ENCODE data around the gene ZNF439.
"Not testable (repeated sequence)": the region's sequence is repeated elsewhere in the genome, so short reads cannot be mapped to it uniquely, and the experiment has no call there.

ZNF439 gene

DNA sequence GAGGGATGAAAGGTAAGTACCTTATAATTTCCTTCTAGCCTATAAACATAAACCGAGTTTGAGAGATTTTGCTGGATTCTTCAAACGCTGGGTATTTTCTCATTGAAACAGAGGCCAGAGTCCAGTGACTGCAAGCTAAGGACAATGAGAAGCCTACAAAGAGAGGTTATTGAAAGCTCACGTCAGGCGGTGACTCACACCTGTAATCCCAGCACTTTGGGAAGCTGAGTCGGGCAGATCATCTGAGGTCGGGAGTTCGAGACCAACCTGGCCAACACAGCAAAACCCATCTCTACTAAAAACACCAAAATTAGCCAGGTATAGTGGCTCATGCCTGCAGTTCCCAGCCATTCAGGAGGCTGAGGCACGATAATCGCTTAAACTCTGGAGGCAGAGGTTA lies 24.1 kb downstream of the ZNF439 start:
- no peak for DNase-seq

DNA sequence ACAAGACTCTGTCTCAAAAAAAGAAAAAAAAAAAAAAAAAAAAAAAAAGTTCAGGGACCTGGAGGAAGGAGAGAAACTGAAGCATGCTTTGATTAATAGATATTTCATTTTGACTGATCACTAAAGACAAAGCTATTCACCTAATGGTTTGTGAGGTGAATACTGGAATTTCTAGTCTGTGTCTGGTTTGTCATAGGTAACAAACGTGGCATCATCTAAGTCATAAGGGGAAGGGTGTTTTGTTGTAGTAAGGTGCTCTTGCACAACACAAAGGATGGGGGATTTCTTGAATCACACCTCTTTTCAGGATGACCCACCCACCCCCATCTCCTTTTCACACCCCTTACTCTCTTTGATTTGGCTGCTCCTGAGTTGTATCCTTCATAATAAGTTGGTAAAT lies 25.2 kb downstream of the ZNF439 start:
- no peak for DNase-seq

DNA sequence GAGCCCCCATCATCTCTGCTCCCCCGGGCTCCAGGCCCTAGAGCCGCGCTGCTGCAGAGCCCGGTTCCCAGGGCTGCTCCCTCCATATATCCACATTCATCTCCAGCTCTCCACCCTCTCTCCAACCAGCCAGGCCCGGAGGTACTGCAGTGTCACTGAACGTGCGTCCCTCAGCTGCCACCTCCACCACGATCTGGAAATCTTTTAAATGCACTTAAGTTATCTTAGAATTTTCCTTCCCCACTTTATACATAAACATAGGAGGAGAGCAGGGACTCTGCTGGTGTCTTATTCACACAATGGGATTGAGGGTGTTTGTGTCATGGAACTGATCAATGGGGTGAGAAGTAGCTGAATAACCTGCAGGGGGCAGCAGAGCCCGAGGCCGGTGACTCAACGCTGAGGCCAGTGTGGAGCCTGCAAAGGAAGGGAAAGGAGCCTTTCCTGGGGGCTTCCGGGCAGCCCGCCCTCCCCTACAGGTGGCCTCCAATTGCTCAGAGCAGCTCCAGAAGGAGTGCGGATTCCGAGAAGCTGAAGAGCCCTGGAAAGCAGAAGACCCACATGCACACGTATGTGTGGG lies 31.3 kb downstream of the ZNF439 start:
- not testable (repeated sequence) for DNase-seq

DNA sequence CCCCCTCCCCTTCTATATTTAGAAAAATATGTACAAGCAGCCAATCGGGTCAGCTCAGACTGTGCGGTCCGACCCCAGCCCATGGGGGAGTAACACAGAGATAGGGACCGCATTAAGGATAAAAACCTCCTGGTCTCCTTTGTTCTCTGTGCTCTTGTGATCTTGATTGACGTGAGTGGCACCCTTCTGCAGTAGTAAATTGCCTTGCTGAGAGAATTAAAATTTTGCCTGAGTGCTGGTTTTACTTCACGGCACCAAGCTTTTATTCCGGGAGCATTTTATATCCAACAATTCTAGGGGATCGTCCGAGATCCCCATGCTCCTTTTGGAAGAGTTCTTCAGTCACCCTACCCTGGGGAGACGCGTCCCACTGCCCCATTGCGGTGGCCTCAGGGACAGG lies 32.1 kb downstream of the ZNF439 start:
- no peak for DNase-seq

DNA sequence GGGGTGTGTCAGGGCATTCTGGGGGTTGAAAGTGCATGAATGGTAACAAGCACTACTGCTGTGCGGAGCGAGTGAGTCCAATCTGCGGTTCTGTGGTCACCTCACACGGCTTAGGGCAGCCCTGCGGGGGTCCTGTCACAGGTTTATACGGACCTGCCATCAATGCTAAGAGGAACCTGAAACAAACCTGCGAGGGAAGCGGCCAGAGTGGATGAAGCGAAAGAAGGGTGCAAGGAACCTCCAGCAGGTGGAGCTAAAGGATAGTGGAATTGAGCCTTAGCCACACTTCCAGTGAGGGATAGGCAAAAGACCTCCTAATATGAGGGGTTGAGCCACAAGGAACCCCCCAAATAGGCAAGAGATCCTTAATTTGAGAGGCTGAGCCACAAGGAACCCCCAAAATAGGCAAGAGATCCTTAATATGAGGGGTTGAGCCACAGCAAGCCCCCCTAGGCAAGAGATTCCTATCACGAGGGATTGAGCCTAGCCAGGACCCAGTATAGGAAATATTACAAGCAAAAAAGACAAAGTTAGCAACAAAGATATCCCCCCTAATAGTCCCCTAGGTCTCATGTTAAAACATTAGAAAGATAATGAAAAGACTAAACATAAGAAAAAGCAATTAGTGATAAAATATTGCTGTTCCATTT lies 32.8 kb downstream of the ZNF439 start:
- DNase-seq, result peak; percentile 63

DNA sequence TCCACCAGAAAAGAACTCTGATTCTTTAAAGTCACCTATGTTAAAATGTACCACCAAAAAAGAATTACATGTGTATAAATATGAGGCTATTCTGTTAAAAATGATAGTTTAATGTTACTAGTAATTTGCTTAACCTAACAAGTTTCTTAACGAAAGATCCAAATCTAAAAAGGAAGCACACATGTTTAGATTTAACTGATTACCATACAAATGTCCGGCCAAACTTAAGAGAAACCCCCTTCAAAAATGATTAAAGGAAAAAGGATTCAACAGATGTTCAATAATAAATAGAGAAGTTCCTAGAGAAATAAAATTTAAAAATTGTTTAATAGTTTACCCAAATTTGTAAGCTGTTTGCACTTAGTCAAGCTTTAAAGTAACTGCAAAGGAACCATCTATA lies 34.1 kb downstream of the ZNF439 start:
- no peak for DNase-seq

DNA sequence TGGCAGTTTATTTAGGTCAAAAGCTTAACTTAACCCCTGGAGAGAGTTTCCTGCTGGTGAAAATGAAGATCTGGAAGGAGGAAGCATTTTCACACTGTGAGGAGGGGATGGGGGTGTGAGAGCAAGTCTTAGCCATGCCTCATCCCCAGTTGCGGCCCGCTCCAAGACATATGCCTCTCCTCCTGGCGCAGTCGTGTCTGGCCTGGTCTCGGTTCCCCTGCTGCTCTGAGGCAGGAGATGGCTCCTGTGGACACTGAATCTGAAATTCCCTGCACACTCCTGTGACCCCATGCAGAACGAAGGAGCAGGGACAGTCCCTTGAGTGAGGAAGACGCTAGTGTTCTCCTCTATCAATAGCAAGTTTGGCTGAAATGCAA lies 38.7 kb downstream of the ZNF439 start:
- no peak for DNase-seq

DNA sequence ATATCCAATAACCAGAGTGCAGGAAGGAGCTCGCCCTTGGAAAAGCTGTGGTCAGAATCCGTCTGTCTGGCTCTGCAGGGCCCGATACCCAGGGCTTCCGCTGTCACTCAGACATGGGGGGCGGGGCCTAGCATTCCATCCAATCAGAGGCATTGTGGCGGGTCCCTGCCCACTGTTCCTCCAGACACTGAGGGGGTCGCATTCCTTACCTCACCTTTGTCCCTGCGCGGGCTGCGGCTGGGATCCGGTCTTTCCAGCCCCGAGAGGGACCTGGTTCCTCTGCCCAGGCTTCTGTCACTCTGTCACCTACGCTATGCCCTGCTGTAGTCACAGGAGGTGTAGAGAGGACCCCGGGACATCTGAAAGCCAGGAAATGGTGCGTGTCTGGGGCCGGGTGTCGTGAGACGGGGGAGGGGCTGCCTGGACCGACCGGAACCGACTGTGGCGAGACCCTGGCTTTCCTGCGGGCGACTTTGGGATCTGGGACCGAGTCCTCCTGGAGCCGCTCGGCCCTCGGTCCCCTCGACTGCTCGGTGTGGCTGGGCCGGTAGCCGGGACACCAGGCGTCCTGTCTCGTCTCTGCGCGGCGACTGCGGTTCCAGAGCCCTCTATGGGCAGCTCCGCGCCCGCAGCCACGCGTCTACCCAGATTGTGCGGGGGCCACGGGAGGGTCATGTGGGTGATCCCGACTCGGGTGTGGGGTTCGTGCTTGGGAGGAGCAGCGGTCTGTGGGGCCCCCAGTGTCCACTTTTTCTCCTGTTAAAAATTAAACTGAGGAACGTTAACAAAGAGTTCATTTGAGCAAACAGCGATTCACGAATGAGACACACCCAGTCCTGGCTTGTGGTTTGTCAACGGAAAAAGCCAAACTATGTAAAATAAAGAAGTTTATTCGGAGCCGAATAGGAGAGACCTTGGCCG lies 39.3 kb downstream of the ZNF439 start, which contains the start of gene ZNF69:
TSS of gene ZNF69 (plus strand) at position 172 of the 921 bp plus-strand sequence. CDS start at position 314, 142 bp downstream.
- DNase-seq, result peak; percentile 42

DNA sequence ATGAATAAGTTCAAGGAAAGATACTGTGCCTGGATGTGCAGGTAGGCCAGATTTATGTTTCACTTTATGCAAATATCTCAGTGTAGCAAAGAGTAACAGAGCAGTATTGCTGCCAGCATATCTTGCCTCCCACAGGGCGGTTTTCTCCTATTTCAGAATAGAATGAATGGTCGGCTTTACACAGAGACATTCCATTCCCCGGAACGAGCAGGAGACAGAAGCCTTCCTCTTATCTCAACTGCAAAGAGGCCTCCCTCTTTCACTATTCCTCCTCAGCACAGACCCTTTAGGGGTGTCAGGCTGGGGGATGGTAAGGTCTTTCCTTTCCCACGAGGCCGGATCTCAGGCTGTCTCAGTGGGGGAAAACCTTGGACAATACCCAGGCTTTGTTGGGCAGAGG lies 41.4 kb downstream of the ZNF439 start:
- not testable (repeated sequence) for DNase-seq

DNA sequence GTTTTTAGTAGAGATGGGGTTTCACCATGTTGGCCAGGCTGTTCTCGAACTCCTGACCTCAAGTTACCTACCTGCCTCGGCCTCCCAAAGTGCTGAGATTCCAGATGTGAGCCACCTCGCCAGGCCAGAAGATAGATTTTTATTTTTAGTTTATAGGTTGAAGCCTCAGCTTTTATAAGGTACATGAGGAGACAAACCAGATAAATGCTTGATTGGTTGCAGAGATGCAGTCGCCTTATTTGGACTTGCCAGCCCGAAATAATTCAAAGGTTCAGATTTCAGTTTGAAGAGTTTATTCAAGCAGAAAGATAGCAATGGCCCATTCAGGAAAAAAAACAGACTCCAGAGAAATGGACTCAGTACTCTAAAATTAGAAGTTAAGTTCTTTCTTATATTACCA lies 42.1 kb downstream of the ZNF439 start:
- DNase-seq, result no peak

DNA sequence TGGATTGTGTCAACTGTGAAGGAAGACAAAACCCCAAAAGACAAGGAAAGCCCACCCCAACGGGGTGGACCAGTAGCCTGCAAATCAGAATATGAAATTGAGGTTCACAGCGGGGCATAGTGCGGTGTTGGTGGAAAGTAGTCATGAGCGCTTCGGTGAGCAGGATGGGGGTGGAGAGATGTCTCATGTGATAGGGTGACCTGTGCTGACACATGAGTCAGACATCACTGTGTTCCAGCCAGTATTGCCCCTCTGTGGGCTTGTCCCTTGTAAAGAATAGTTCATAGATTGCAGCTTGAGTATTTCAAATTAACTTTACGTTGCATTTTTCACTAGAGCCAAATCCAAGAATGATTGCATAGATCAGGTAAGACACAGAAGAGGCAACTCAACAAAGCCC lies 46.3 kb downstream of the ZNF439 start:
- no peak for DNase-seq

DNA sequence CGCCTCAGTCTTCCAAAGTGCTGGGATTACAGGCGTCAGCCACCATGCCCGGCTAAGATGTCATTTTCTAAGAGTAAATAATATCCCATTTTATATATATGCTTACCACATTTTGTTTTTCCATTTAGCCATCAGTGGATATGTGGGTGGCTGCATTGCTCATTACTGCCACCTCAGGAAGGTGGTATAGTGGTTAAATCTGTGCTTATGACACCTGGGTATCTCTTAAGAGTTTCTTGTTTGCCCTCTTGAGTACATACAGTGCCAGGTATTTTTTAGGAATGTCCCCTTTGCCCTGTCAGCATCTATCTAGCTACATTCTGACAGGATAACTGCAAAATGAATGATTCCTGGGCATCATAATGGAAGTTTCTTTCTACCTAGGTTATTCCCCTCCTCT lies 53.7 kb downstream of the ZNF439 start:
- no peak for DNase-seq

DNA sequence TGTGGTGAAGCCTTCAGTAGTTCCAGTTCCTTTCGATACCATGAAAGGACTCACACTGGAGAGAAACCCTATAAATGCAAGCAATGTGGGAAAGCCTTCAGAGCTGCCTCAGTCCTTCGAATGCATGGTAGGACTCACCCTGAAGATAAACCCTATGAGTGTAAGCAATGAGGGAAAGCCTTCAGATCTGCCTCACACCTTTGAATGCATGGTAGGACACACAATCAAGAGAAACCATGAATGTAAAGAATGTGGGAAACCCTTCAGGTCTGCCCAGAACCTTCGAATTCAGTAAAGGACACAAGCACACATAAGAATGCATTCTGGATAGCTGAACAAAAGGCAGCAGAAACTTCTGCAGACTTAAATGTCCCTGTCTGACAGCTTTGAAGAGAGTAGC lies 57.4 kb downstream of the ZNF439 start:
- no peak for DNase-seq

DNA sequence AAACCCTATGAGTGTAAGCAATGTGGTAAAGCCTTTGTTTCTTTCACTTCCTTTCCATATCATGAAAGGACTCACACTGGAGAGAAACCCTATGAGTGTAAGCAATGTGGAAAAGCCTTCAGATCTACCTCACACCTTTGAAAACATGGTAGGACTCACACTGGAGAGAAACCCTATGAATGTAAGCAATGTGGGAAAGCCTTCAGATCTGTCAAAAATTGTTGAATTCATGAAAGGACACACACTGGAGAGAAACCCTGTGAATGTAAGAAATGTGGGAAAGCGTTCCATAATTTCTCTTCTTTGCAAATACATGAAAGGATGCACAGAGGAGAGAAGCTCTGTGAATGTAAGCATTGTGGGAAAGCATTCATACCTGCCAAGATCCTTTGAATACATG lies 63.4 kb downstream of the ZNF439 start:
- DNase-seq, result not testable (repeated sequence)

DNA sequence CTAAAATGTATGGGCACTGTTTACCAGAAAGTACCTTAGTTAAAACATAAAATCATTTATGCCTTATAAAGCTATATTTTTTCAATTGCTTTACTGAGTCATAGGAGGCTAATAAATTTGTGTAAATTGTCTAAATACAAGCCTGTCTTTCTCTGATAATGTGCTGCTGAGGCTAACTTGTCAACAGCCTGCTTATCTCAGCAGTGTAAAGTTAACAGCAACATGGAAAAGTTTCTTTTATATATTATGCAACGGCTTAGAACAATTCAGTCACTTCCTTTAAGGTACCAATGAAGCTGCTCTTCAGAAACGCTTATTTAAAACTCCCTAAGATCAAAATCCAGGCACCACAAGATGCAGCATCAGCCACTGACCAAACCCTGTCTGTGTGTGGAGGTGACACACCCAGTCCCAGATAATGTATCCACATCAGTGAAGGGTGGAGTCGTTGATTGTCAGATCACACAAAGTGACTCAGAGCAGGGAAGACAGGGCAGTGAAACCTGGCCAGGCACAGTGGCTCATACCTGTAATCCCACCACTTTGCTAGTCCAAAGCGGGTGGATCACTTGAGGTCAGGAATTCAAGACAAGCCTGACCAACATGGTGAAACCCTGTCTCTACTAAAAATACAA lies 66.0 kb downstream of the ZNF439 start:
- not testable (repeated sequence) for DNase-seq

Data from NCI-H748 treated with DMSO at 0.1 percent for 48 hours (cell line).